Body of pancreas (tissue), 4 donors: ENCODE results near the gene EZH2. TPM values are rescaled to one million over a fixed set of nuclear protein-coding genes. Genes with fewer than 3 reads are reported as not detected.

Experiments used
- ATAC-seq: fragments of 150-250 bp; one replicate; pipeline ENCODE4 v1.9.1; 2016
- DNase-seq, 4 donors: peaks; one replicate each; pipeline ENCODE4 v3.0.0-alpha.2; 2019
- H3K27ac ChIP-seq, 4 donors: fragments of 200-600 bp; sonication (generic); 1 replicate in 3 of 4; 2 replicates in 1 of 4; pipeline versions ENCODE4 v1.5.1 to v1.6.1; 2016 to 2019; ENCODE audit warnings: mild to moderate bottlenecking in 1 of 4, mixed read lengths in 1 of 4, moderate library complexity in 1 of 4
- H3K27me3 ChIP-seq, 2 donors: fragments of 200-600 bp; sonication (generic); one replicate each; pipeline ENCODE4 v1.6.0; 2016; ENCODE audit warnings: mild to moderate bottlenecking in 1 of 2
- H3K36me3 ChIP-seq, 2 donors: fragments of 200-600 bp; sonication (generic); replicated peaks in 1 of 2; 2 replicates each; pipeline ENCODE4 v1.5.1; 2016; ENCODE audit warnings: low read depth in 2 of 2; ENCODE audit not compliant: insufficient read depth in 1 of 2
- H3K4me1 ChIP-seq: fragments of 200-600 bp; sonication (generic); one replicate; pipeline ENCODE4 v1.6.0; 2016
- H3K4me3 ChIP-seq, 2 donors: fragments of 200-600 bp; sonication (generic); 1 replicate in 1 of 2; 2 replicates in 1 of 2; pipeline ENCODE4 v1.5.1; 2016 to 2019
- H3K9me3 ChIP-seq, 3 donors: fragments of 200-600 bp; sonication (generic); 1 replicate in 2 of 3; 2 replicates in 1 of 3; pipeline ENCODE4 v1.5.1; 2016
- POLR2A ChIP-seq, 3 donors: fragments of 450-650 bp; IDR thresholded peaks; one replicate each; pipeline ENCODE4 v1.6.1; 2016; ENCODE audit warnings: antibody characterized with exemption in 3 of 3, mild to moderate bottlenecking in 2 of 3
- WGBS, 2 donors: methylation state at CpG; one replicate each; pipeline ENCODE4 v1.1.5; 2017; 5-methylcytosine and 5-hydroxymethylcytosine counted together
- intact Hi-C: fragments of 100-400 bp; cut with DNase I; formaldehyde crosslinking; loops from one replicate; pipeline ENCODE4 v1.15.1; 2023
- total RNA-seq, 2 donors: library from RNA; depleted of rRNA; stranded (reverse); fragments of >200 nt; gene quantifications; one replicate each; pipeline ENCODE4 v1.1.0, GENCODE V29; 2016
- TF ChIP-seq, protein P1 (sequence below), 7 experiments: fragments of 450-650 bp in 4 of 7; fragments of 200-600 bp in 3 of 7; sonication (generic) in 3 of 7; IDR thresholded peaks; one replicate each; pipeline ENCODE4 v1.5.1; 2016 to 2019; ENCODE audit warnings: antibody characterized with exemption in 7 of 7

The EZH2 gene
- total RNA-seq, 2 donors from 2014 or later: 3.4 to 4.0 TPM

DNA sequence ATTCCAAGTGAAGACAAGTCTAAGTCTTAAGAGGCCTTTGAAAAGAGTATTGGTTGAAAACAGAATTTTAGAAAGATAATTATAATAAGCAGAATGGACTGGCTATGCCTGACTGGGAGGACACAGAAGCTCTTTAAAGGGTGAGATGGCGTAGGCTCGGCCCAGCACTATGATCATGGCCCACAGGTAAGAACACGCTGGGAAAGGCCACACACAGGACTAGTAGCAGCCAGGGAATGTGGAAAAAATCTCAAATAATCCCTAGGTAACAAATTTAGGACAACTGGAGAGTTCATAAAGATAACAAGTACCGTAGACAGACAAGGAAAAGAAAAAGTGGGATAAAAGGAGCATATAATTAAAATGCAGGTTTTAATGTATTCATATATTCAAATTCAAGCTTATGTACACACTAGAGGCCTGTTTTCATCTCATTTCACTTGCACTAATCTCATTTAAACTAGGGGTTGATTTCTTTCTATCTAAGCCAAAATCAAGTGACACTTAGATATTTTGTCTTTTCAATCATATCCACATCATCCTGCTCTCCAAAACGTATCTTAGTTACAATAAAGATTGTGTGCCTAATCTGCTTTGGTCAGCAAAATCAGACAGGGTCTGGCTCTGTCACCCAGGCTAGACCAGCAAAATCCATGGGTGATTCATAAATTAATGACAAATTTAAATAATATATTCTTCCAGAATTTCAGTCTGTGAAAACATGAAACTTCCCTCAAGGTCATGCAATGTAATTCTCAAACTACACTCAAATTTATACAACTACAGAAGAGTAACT is 53.0 kb downstream of the EZH2 start:
- intact Hi-C loops: no loop called here
- no peak overlapping the region for H3K4me3 ChIP-seq
- peaks cover 0 to 2% of the 10 kb centered on the region in 2 donors for H3K36me3 ChIP-seq
- no peaks in the 10 kb centered on the region for H3K4me1 ChIP-seq
- no peaks in the 10 kb centered on the region for H3K9me3 ChIP-seq
- no peak overlapping the region for H3K27ac ChIP-seq
- DNase-seq: no peak
- TF ChIP-seq POLR2A (IDR thresholded peaks at IDR 0.05): no peak
- TF ChIP-seq, protein P1, sequence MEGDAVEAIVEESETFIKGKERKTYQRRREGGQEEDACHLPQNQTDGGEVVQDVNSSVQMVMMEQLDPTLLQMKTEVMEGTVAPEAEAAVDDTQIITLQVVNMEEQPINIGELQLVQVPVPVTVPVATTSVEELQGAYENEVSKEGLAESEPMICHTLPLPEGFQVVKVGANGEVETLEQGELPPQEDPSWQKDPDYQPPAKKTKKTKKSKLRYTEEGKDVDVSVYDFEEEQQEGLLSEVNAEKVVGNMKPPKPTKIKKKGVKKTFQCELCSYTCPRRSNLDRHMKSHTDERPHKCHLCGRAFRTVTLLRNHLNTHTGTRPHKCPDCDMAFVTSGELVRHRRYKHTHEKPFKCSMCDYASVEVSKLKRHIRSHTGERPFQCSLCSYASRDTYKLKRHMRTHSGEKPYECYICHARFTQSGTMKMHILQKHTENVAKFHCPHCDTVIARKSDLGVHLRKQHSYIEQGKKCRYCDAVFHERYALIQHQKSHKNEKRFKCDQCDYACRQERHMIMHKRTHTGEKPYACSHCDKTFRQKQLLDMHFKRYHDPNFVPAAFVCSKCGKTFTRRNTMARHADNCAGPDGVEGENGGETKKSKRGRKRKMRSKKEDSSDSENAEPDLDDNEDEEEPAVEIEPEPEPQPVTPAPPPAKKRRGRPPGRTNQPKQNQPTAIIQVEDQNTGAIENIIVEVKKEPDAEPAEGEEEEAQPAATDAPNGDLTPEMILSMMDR (IDR thresholded peaks at IDR 0.05): no peak
- WGBS, 2 donors: 90 to 95% methylated on average over 5 of the region's 5 CpGs
- H3K27me3 ChIP-seq: no peaks in the 10 kb centered on the region
- ATAC-seq: no peak

DNA sequence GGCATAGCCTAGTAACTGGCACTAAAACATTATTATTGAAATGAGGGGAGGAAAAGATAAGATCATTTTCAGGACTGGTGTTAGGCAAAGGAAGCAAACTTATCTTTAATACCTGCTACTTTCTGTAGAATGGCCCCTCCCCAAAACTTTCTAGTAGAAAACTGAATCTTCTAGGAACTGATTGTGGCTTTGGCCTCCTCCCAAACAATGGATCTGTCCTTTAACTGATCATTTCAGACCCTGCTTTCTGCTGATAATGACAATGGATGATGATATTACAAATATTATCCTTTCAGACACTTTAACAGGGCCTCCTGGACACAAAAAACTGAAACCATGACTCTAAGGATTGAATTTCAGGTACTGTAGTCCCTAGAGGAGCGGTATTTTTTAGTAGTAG is 55.1 kb downstream of the EZH2 start:
- no peak overlapping the region for H3K27ac ChIP-seq
- intact Hi-C loops: no loop called here
- no peaks in the 10 kb centered on the region for H3K27me3 ChIP-seq
- no peak overlapping the region for H3K4me3 ChIP-seq
- ATAC-seq: no peak
- no peak for DNase-seq
- WGBS, 2 donors: 95 to 100% methylated on average over 1 of the region's 1 CpG
- TF ChIP-seq, protein P1 (IDR thresholded peaks at IDR 0.05): no peak
- no peak for TF ChIP-seq POLR2A (IDR thresholded peaks at IDR 0.05)
- peaks cover 0 to 2% of the 10 kb centered on the region in 2 donors for H3K36me3 ChIP-seq
- no peaks in the 10 kb centered on the region for H3K4me1 ChIP-seq
- H3K9me3 ChIP-seq: no peaks in the 10 kb centered on the region

DNA sequence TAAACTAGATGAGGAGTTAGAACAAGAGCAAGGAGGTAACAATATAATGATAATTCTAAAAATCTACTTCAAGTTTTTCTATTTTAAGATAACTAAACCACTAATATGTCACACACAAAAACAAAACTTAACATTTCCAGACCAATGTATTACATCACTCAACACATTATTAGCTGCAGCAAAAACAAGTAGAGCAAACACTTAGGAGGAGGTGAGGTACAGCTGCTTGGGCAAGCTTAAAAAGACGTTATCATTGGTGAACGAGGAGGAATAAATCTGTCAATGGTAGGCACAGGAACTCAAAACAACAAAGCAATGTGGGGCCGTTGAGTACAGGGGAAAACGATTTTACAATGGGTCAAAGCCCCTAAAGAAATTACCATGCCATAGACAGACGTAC is 58.8 kb downstream of the EZH2 start:
- Histone ChIP-seq H3K4me3 (no peak overlapping the region), H3K9me3 (no peaks in the 10 kb centered on the region), H3K27me3 (no peaks in the 10 kb centered on the region), H3K36me3 (peaks cover 0 to 2% of the 10 kb centered on the region in 2 donors), H3K4me1 (no peaks in the 10 kb centered on the region), H3K27ac (no peak overlapping the region)
- ATAC-seq (no peak), DNase-seq (no peak)
- TF ChIP-seq, protein P1 (IDR thresholded peaks at IDR 0.05): no peak
- TF ChIP-seq POLR2A (IDR thresholded peaks at IDR 0.05): no peak
- intact Hi-C loops: no loop called here
- WGBS, 2 donors: 83 to 84% methylated on average over 5 of the region's 5 CpGs

DNA sequence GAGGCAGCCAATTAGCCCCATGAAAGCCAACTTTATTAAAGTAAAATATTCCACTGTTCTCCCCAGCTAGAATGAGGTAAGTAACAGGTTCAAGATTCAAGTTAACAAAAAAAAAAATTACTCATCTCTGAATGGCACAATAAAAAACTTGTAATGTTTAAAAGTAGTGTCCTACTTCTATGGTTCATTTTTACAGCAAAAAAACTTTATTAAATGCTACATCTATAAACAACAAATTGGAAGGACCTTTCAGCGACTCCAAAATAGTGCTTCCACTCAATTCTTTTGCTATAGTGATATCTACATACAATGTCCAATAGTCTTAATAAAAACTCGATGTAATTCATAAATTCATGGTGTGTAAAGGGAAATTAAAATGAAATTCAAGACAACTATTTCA is 59.2 kb downstream of the EZH2 start:
- ATAC-seq (no peak), DNase-seq (no peak)
- Histone ChIP-seq H3K27me3 (no peaks in the 10 kb centered on the region), H3K4me1 (no peaks in the 10 kb centered on the region), H3K27ac (no peak overlapping the region), H3K36me3 (peaks cover 0 to 2% of the 10 kb centered on the region in 2 donors), H3K4me3 (no peak overlapping the region), H3K9me3 (no peaks in the 10 kb centered on the region)
- TF ChIP-seq POLR2A (IDR thresholded peaks at IDR 0.05): no peak
- TF ChIP-seq, protein P1 (IDR thresholded peaks at IDR 0.05): no peak
- intact Hi-C loops: no loop called here
- WGBS, 2 donors: 97 to 99% methylated on average over 2 of the region's 2 CpGs

DNA sequence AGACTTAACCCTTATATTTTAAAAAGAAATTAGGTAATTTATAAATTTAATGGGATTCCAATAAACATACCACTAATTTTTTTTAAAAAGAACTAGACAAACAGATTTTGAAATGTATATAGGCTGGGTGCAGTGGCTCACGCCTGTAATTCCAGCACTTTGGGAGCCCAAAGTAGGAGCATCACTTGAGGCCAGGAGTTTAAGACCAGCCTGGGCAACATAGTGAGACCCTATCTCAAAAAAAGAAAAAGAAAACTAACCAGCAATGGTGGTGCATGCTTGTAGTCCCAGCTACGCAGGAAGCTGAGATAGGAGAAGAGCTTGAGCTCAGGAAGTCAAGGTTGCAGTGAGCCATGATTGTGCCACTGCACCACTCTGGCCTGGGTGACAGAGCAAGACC is 62.7 kb downstream of the EZH2 start:
- H3K4me3 ChIP-seq: no peak overlapping the region
- 93 to 94% methylated on average over 2 of the region's 2 CpGs for WGBS, 2 donors
- no peak for TF ChIP-seq POLR2A (IDR thresholded peaks at IDR 0.05)
- TF ChIP-seq, protein P1 (IDR thresholded peaks at IDR 0.05): no peak
- H3K36me3 ChIP-seq: no peaks in the 10 kb centered on the region
- no peak overlapping the region for H3K27ac ChIP-seq
- H3K4me1 ChIP-seq: no peaks in the 10 kb centered on the region
- no peaks in the 10 kb centered on the region for H3K27me3 ChIP-seq
- H3K9me3 ChIP-seq: no peaks in the 10 kb centered on the region
- ATAC-seq: no peak
- no peak for DNase-seq
- intact Hi-C loops: no loop called here
